ENCODE results near the gene STIM1.

DNA sequence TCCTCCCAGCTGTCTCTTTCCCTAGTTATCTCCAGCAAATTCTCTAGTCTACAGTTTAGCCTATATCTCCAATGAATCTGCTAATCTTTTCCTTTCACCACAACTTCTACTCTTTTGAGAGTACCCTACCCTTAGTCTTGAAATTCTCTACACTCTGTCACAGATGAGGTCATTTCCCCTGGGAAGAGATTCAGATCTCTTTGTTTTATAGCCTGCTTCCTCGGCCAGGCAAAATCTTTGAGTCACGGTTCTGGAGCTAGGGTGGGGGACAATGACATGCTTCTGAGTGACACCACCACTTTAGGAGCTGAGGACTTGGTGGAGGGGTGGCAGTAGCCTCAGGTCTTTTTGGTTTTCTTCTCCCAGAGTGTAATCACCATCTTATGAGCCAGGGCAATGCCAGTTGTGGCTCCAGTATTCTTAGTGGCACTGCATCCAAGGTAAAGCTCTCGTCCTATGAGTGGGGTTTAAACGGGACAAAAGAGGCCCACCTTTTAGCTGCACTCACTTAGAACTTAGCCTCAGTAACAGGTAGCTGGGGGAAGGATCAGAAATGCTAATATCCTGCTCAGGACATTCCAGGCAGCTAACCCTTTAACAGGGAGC, 140.6 kb downstream of the STIM1 start:
- no peak for TF ChIP-seq POLR2A (IDR thresholded peaks at IDR 0.05)
- TF ChIP-seq, protein P1, sequence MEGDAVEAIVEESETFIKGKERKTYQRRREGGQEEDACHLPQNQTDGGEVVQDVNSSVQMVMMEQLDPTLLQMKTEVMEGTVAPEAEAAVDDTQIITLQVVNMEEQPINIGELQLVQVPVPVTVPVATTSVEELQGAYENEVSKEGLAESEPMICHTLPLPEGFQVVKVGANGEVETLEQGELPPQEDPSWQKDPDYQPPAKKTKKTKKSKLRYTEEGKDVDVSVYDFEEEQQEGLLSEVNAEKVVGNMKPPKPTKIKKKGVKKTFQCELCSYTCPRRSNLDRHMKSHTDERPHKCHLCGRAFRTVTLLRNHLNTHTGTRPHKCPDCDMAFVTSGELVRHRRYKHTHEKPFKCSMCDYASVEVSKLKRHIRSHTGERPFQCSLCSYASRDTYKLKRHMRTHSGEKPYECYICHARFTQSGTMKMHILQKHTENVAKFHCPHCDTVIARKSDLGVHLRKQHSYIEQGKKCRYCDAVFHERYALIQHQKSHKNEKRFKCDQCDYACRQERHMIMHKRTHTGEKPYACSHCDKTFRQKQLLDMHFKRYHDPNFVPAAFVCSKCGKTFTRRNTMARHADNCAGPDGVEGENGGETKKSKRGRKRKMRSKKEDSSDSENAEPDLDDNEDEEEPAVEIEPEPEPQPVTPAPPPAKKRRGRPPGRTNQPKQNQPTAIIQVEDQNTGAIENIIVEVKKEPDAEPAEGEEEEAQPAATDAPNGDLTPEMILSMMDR (IDR thresholded peaks at IDR 0.05), result no peak

Measured in Peyer's patch (tissue), 4 donors.